BLaER1 treated with 17β-estradiol and CSF1 and Interleukin-3, amounts not matched to agents 10 nM and 100 nM (cell line): ENCODE data around the gene FGD2.

Source experiments
- H3K27ac ChIP-seq, 11 experiments: shearing (Covaris generic); formaldehyde crosslinking; 2 replicates each; pipeline ENCODE4 v1.8.1; 2022
- H3K27me3 ChIP-seq, 11 experiments: shearing (Covaris generic); formaldehyde crosslinking; 2 replicates each; pipeline ENCODE4 v1.8.1; 2022
- H3K36me3 ChIP-seq, 11 experiments: shearing (Covaris generic); formaldehyde crosslinking; 2 replicates each; pipeline ENCODE4 v1.8.1; 2022
- H3K4me1 ChIP-seq, 10 experiments: shearing (Covaris generic); formaldehyde crosslinking; 2 replicates each; pipeline ENCODE4 v1.8.1; 2022
- H3K4me2 ChIP-seq, 11 experiments: shearing (Covaris generic); formaldehyde crosslinking; 2 replicates each; pipeline ENCODE4 v1.8.1; 2022
- H3K4me3 ChIP-seq, 10 experiments: shearing (Covaris generic); formaldehyde crosslinking; 2 replicates each; pipeline ENCODE4 v1.8.1; 2022
- H3K9ac ChIP-seq, 11 experiments: shearing (Covaris generic); formaldehyde crosslinking; 2 replicates each; pipeline ENCODE4 v1.8.1; 2022
- H3K9me3 ChIP-seq, 11 experiments: shearing (Covaris generic); formaldehyde crosslinking; replicated peaks in 1 of 11; 2 replicates each; pipeline ENCODE4 v1.8.1; 2022
- H4K20me1 ChIP-seq, 11 experiments: shearing (Covaris generic); formaldehyde crosslinking; 2 replicates each; pipeline ENCODE4 v1.8.1; 2022
- Cebpa-rat ChIP-seq, 11 experiments: shearing (Covaris generic); IDR thresholded peaks; 2 replicates each; pipeline ENCODE4 v1.8.1; 2022

The FGD2 gene

DNA sequence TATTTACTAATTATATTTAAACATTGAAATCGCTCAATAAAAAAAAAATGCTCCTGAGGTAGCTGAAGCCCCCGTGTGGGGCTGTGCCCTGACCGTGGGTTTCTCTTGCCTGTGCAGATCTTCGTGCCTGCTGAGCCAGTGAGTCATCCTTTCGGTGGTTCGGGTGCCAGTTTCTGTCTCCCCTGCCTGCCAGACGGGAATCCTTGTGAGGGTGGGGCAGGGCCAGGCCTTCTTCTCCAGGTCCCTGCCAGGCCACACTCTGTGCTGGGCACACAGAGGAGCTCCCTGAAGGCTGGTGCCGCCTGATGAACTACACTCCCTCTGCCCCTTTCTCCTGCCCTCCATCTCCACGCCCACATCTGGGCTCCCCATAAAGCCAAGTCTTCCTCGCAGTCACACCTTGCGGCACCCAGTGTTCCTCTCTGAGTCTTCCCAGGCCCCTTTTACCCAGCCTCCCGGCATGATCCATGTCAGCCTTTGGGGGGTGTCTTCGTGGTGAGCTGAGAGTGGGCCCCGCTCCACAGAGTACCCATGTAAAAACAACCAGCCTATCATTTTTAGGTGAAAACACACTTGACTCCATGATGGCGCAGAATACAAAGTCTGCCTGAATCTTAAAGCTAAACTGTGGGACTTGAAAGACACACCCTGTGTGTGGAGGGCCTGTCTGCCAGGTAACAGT lies 19.3 kb downstream of the FGD2 start:
- peak overlapping the region in 5 of 11 experiments; percentile 38 to 65 (median 58); a peak in 8 of 22 replicates for H3K9ac ChIP-seq
- H3K4me3 ChIP-seq = no peak overlapping the region
- peaks cover 0 to 82% (median 0%) of the 10 kb centered on the region in 11 experiments; a peak in 5 of 22 replicates for H3K36me3 ChIP-seq
- no peaks in the 10 kb centered on the region for H4K20me1 ChIP-seq
- H3K27me3 ChIP-seq = no peaks in the 10 kb centered on the region
- TF ChIP-seq Cebpa-rat (IDR thresholded peaks at IDR 0.05) = no peak
- H3K9me3 ChIP-seq = no peaks in the 10 kb centered on the region
- peak overlapping the region in 5 of 11 experiments; percentile 43 to 69 (median 53); a peak in 8 of 22 replicates for H3K4me2 ChIP-seq
- peak overlapping the region in 4 of 11 experiments; percentile 25 to 49 (median 38); a peak in 9 of 22 replicates for H3K27ac ChIP-seq
- H3K4me1 ChIP-seq = peaks cover 7 to 82% (median 30%) of the 10 kb centered on the region in 10 experiments; a peak in 19 of 20 replicates

DNA sequence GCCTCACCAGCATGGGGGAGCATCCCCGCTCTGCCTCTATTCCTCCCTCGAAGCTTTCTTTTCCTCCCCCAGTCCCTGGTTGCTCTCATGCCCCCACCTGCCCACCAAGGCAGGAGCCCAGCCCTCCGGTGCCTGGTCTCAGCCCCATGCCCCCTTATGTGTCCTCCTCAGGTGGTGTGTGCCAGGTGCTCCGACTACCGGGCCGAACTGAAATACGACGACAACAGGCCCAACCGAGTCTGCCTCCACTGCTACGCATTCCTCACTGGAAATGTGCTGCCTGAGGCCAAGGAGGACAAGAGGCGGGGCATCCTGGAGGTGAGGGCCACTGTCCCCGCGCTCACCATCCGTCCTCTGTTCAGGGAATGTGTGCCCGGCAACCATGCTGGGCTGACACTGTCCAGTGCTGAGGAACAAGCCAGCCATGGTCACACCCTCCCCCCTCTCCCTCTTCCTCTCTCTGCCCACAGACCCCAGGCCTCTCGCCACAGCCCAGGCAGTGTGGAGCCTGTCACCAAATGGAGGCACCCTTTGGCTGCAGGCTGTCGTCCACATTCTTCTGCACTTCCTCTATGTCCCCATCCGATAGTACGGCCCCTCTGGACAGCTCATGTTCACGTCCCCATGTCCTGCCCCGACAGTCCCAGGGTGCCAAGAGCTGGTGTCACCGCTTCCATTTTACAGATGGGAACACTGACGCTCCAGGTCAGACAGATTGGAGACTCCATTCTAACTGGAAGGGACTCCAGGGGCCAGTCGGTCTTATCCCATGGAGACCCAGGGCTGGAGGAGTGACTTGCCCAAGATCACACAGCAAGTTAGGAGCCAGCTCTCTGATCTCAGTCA lies 20.4 kb downstream of the FGD2 start:
- Histone ChIP-seq H3K9ac (peak overlapping the region in 3 of 11 experiments; percentile 2 to 65 (median 63); a peak in 5 of 22 replicates), H3K9me3 (peaks cover 4 to 8% (median 5%) of the 10 kb centered on the region in 11 experiments; a peak in 18 of 22 replicates), H4K20me1 (no peaks in the 10 kb centered on the region), H3K27ac (peak overlapping the region in 3 of 11 experiments; percentile 30 to 49 (median 46); a peak in 3 of 22 replicates), H3K27me3 (no peaks in the 10 kb centered on the region), H3K4me2 (peak overlapping the region in 5 of 11 experiments; percentile 13 to 69 (median 43); a peak in 6 of 22 replicates), H3K36me3 (peaks cover 0 to 80% (median 0%) of the 10 kb centered on the region in 11 experiments; a peak in 5 of 22 replicates), H3K4me1 (peaks cover 7 to 88% (median 33%) of the 10 kb centered on the region in 10 experiments; a peak in 19 of 20 replicates), H3K4me3 (no peak overlapping the region)
- no peak for TF ChIP-seq Cebpa-rat (IDR thresholded peaks at IDR 0.05)

- no peaks in the 10 kb centered on the region for H4K20me1 ChIP-seq
- H3K27me3 ChIP-seq = no peaks in the 10 kb centered on the region
- H3K36me3 ChIP-seq = peaks cover 0 to 79% (median 0%) of the 10 kb centered on the region in 11 experiments; a peak in 5 of 22 replicates
- peaks cover 4 to 10% (median 8%) of the 10 kb centered on the region in 11 experiments; a peak in 18 of 22 replicates for H3K9me3 ChIP-seq
- no peak overlapping the region for H3K4me3 ChIP-seq
- H3K27ac ChIP-seq = peak overlapping the region in 3 of 11 experiments; percentile 5 to 78 (median 11); a peak in 3 of 22 replicates
- H3K4me1 ChIP-seq = peaks cover under 1 to 80% (median 25%) of the 10 kb centered on the region in 10 experiments; a peak in 18 of 20 replicates
- H3K4me2 ChIP-seq = no peak overlapping the region
- H3K9ac ChIP-seq = no peak overlapping the region; a peak in 1 of 22 replicates
- TF ChIP-seq Cebpa-rat (IDR thresholded peaks at IDR 0.05) = no peak
These were observed 21.7 kb downstream of the FGD2 start for GRCh38 chr6:37027036-37027720.

GRCh38 chr6:37027811-37028469 lies 22.5 kb downstream of the FGD2 start:
- Histone ChIP-seq H3K4me2 (no peak overlapping the region), H3K27me3 (no peaks in the 10 kb centered on the region), H3K4me3 (no peak overlapping the region), H4K20me1 (no peaks in the 10 kb centered on the region), H3K9ac (peak overlapping the region in 1 of 11 experiments; percentile 24; a peak in 1 of 22 replicates), H3K36me3 (peaks cover 0 to 79% (median 0%) of the 10 kb centered on the region in 11 experiments; a peak in 5 of 22 replicates), H3K27ac (peak overlapping the region in 5 of 11 experiments; percentile 5 to 78 (median 33); a peak in 7 of 22 replicates), H3K9me3 (peaks cover 4 to 10% (median 8%) of the 10 kb centered on the region in 11 experiments; a peak in 18 of 22 replicates), H3K4me1 (peaks cover 0 to 81% (median 23%) of the 10 kb centered on the region in 10 experiments; a peak in 12 of 20 replicates)
- no peak for TF ChIP-seq Cebpa-rat (IDR thresholded peaks at IDR 0.05)

DNA sequence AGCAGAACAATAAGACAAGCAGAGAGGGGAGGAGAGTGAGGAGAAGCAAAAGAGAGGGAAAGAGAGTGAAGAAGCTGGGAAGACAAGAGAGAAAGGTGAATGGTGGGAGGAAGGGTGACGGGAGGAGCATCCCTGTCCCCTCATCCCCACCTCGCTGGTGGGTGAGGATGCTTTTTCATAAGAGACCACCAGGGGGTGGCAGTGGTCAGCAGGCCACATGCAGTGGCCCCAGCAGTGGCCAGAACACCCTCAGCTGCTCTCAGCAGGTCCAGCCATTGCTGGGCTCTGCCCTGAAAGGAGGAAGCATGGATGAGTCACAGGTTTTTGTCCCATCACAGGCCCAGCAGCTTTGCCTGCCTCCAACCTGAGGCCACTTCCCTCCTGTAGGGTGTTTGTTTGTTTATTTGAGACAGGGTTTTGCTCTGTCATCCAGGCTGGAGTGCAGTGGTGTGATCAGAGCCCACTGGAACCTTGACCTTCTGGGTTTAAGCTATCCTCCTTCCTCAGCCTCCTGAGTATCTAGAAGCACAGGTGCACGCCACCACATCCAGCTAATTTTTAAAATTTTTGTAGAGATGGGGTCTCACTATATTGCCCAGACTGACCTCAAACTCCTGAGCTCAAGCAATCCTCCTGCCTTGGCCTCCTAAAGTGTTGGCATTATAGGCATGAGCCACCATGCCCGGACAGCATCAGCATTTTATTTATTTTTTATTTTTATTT lies 24.0 kb downstream of the FGD2 start:
- H3K9me3 ChIP-seq = peaks cover 4 to 10% (median 8%) of the 10 kb centered on the region in 11 experiments; a peak in 18 of 22 replicates
- H3K9ac ChIP-seq = peak overlapping the region in 4 of 11 experiments; percentile 8 to 47 (median 31); a peak in 3 of 22 replicates
- peaks cover 3 to 82% (median 33%) of the 10 kb centered on the region in 10 experiments; a peak in 18 of 20 replicates for H3K4me1 ChIP-seq
- peak overlapping the region in 6 of 11 experiments; percentile 29 to 75 (median 38); a peak in 9 of 22 replicates for H3K4me2 ChIP-seq
- no peaks in the 10 kb centered on the region for H3K27me3 ChIP-seq
- TF ChIP-seq Cebpa-rat (IDR thresholded peaks at IDR 0.05) = no peak
- no peaks in the 10 kb centered on the region for H4K20me1 ChIP-seq
- peaks cover 0 to 76% (median 0%) of the 10 kb centered on the region in 11 experiments; a peak in 5 of 22 replicates for H3K36me3 ChIP-seq
- no peak overlapping the region for H3K4me3 ChIP-seq
- peak overlapping the region in 7 of 11 experiments; percentile 20 to 78 (median 60); a peak in 11 of 22 replicates for H3K27ac ChIP-seq

- Histone ChIP-seq H3K4me2 (peak overlapping the region in 1 of 11 experiments; percentile 75; a peak in 1 of 22 replicates), H3K27ac (peak overlapping the region in 4 of 11 experiments; percentile 60 to 78 (median 72); a peak in 4 of 22 replicates), H3K4me3 (no peak overlapping the region), H3K4me1 (peaks cover 0 to 80% (median 38%) of the 10 kb centered on the region in 10 experiments; a peak in 19 of 20 replicates), H3K27me3 (no peaks in the 10 kb centered on the region), H4K20me1 (no peaks in the 10 kb centered on the region), H3K36me3 (peaks cover 0 to 66% (median 0%) of the 10 kb centered on the region in 11 experiments; a peak in 5 of 22 replicates), H3K9me3 (peaks cover 4 to 10% (median 8%) of the 10 kb centered on the region in 11 experiments; a peak in 18 of 22 replicates), H3K9ac (no peak overlapping the region)
- no peak for TF ChIP-seq Cebpa-rat (IDR thresholded peaks at IDR 0.05)
These were observed 25.1 kb downstream of the FGD2 start for GRCh38 chr6:37030599-37030998.

- H3K4me1 ChIP-seq = peaks cover 0 to 65% (median 31%) of the 10 kb centered on the region in 10 experiments; a peak in 19 of 20 replicates
- TF ChIP-seq Cebpa-rat (IDR thresholded peaks at IDR 0.05) = no peak
- H3K4me2 ChIP-seq = peak overlapping the region in 3 of 11 experiments; percentile 56 to 84 (median 78); a peak in 3 of 22 replicates
- H3K9me3 ChIP-seq = peaks cover 4 to 10% (median 8%) of the 10 kb centered on the region in 11 experiments; a peak in 18 of 22 replicates
- H3K36me3 ChIP-seq = peaks cover 0 to 50% (median 0%) of the 10 kb centered on the region in 11 experiments; a peak in 4 of 22 replicates
- H3K27ac ChIP-seq = peak overlapping the region in 3 of 11 experiments; percentile 13 to 85 (median 78); a peak in 4 of 22 replicates
- H3K4me3 ChIP-seq = no peak overlapping the region
- H3K27me3 ChIP-seq = no peaks in the 10 kb centered on the region
- no peaks in the 10 kb centered on the region for H4K20me1 ChIP-seq
- H3K9ac ChIP-seq = peak overlapping the region in 1 of 11 experiments; percentile 49; a peak in 2 of 22 replicates
These were observed 26.8 kb downstream of the FGD2 start for GRCh38 chr6:37032239-37032638.
